Prostate gland (tissue), 2 donors: ENCODE measurements around the gene FARP1.

Source experiments
- POLR2AphosphoS5 ChIP-seq: sonication (generic); formaldehyde crosslinking; IDR thresholded peaks from one replicate; pipeline ENCODE4 v1.6.1; 2017; ENCODE audit warnings: antibody characterized with exemption
- TF ChIP-seq, protein P1 (sequence below), 4 experiments: fragments of 200-600 bp in 2 of 4; fragments of 450-650 bp in 2 of 4; sonication (generic) in 2 of 4; IDR thresholded peaks; 1 replicate in 3 of 4; 2 replicates in 1 of 4; pipeline ENCODE4 v1.5.1; 2016 to 2019; ENCODE audit warnings: antibody characterized with exemption in 4 of 4, mild to moderate bottlenecking in 2 of 4, moderate library complexity in 2 of 4

DNA sequence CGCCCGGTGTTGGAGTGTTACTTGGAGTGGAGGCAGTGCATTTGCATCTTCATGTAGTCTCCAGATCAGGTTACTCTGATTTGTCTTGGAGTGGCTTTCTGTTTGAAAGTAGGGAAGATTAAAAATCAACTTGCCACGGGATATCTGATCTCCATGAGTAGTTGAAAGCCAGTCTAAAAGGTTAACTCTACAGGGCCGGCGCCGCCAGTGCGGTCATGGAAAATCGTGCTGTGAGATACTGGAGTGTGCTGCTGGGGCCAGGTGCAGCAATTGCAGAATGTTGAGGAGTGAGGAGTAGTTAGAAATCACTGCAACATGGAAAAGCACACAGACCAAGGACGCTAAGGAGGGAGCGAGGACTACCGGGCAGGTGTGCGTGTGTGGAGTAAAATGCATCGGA lies 259.0 kb downstream of the FARP1 start:
- TF ChIP-seq, protein P1, sequence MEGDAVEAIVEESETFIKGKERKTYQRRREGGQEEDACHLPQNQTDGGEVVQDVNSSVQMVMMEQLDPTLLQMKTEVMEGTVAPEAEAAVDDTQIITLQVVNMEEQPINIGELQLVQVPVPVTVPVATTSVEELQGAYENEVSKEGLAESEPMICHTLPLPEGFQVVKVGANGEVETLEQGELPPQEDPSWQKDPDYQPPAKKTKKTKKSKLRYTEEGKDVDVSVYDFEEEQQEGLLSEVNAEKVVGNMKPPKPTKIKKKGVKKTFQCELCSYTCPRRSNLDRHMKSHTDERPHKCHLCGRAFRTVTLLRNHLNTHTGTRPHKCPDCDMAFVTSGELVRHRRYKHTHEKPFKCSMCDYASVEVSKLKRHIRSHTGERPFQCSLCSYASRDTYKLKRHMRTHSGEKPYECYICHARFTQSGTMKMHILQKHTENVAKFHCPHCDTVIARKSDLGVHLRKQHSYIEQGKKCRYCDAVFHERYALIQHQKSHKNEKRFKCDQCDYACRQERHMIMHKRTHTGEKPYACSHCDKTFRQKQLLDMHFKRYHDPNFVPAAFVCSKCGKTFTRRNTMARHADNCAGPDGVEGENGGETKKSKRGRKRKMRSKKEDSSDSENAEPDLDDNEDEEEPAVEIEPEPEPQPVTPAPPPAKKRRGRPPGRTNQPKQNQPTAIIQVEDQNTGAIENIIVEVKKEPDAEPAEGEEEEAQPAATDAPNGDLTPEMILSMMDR (IDR thresholded peaks at IDR 0.05) = no peak
- no peak for TF ChIP-seq POLR2AphosphoS5
